ENCODE results near the gene CEACAM3.

Gene CEACAM3

DNA sequence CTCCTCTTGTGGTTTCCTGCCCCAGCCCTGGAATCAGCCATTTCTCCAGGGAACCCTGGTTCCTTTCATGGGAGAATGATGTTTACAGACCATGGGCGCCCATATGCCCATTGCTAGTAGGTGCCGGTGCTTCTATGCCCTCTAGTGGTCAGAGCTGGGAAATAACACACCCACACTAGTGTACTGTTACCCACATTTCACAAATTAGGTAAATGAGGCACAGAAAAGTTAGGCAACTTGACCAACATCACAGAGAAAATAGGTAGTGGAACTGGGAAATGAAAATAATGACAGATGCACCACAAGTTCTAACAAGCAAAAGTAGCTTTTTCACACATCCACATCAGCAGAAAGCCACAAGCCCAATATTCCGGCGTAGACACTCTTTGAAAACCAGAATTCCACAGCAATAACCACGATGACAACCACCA, 1.3 kb upstream of the CEACAM3 start:
- peak; percentile 91 for ATAC-seq

GRCh38 chr19:41796901-41797300, 514 bp downstream of the CEACAM3 start:
- TF ChIP-seq CREB5 (CRISPR knock-in tag; IDR thresholded peaks at IDR 0.05; ENCODE audit: low read depth) (no peak), CSRNP3 (CRISPR knock-in tag; IDR thresholded peaks at IDR 0.05) (no peak), ZNF70 (CRISPR knock-in tag; IDR thresholded peaks at IDR 0.05) (no peak), TCF4 (CRISPR knock-in tag; IDR thresholded peaks at IDR 0.05; ENCODE audit: borderline replicate concordance) (no peak), ZNF565 (CRISPR knock-in tag; conservative IDR thresholded peaks at IDR 0.05; ENCODE audit: low read depth) (no peak), RARB (CRISPR knock-in tag; IDR thresholded peaks at IDR 0.05) (no peak), ARNTL (CRISPR knock-in tag; IDR thresholded peaks at IDR 0.05; ENCODE audit: borderline replicate concordance, low read depth) (no peak), CSDC2 (CRISPR knock-in tag; IDR thresholded peaks at IDR 0.05) (no peak), ZFP3 (CRISPR knock-in tag; IDR thresholded peaks at IDR 0.05) (no peak), ESRRG (CRISPR knock-in tag; IDR thresholded peaks at IDR 0.05) (no peak), SNAI2 (CRISPR knock-in tag; IDR thresholded peaks at IDR 0.05) (no peak), ZFP30 (CRISPR knock-in tag; IDR thresholded peaks at IDR 0.05) (no peak), ZC3H10 (CRISPR knock-in tag; IDR thresholded peaks at IDR 0.05) (no peak), ISL1 (CRISPR knock-in tag; IDR thresholded peaks at IDR 0.05) (no peak), GLIS3 (CRISPR knock-in tag; IDR thresholded peaks at IDR 0.05) (no peak), PPARA (CRISPR knock-in tag; IDR thresholded peaks at IDR 0.05; ENCODE audit: borderline replicate concordance) (no peak)
- TF ChIP-seq, protein P1, sequence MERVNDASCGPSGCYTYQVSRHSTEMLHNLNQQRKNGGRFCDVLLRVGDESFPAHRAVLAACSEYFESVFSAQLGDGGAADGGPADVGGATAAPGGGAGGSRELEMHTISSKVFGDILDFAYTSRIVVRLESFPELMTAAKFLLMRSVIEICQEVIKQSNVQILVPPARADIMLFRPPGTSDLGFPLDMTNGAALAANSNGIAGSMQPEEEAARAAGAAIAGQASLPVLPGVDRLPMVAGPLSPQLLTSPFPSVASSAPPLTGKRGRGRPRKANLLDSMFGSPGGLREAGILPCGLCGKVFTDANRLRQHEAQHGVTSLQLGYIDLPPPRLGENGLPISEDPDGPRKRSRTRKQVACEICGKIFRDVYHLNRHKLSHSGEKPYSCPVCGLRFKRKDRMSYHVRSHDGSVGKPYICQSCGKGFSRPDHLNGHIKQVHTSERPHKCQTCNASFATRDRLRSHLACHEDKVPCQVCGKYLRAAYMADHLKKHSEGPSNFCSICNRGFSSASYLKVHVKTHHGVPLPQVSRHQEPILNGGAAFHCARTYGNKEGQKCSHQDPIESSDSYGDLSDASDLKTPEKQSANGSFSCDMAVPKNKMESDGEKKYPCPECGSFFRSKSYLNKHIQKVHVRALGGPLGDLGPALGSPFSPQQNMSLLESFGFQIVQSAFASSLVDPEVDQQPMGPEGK (CRISPR knock-in tag; IDR thresholded peaks at IDR 0.05; ENCODE audit: borderline replicate concordance), result no peak
- TF ChIP-seq, protein P2, sequence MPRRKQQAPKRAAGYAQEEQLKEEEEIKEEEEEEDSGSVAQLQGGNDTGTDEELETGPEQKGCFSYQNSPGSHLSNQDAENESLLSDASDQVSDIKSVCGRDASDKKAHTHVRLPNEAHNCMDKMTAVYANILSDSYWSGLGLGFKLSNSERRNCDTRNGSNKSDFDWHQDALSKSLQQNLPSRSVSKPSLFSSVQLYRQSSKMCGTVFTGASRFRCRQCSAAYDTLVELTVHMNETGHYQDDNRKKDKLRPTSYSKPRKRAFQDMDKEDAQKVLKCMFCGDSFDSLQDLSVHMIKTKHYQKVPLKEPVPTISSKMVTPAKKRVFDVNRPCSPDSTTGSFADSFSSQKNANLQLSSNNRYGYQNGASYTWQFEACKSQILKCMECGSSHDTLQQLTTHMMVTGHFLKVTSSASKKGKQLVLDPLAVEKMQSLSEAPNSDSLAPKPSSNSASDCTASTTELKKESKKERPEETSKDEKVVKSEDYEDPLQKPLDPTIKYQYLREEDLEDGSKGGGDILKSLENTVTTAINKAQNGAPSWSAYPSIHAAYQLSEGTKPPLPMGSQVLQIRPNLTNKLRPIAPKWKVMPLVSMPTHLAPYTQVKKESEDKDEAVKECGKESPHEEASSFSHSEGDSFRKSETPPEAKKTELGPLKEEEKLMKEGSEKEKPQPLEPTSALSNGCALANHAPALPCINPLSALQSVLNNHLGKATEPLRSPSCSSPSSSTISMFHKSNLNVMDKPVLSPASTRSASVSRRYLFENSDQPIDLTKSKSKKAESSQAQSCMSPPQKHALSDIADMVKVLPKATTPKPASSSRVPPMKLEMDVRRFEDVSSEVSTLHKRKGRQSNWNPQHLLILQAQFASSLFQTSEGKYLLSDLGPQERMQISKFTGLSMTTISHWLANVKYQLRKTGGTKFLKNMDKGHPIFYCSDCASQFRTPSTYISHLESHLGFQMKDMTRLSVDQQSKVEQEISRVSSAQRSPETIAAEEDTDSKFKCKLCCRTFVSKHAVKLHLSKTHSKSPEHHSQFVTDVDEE (CRISPR knock-in tag; IDR thresholded peaks at IDR 0.05), result no peak
- TF ChIP-seq, protein P3, sequence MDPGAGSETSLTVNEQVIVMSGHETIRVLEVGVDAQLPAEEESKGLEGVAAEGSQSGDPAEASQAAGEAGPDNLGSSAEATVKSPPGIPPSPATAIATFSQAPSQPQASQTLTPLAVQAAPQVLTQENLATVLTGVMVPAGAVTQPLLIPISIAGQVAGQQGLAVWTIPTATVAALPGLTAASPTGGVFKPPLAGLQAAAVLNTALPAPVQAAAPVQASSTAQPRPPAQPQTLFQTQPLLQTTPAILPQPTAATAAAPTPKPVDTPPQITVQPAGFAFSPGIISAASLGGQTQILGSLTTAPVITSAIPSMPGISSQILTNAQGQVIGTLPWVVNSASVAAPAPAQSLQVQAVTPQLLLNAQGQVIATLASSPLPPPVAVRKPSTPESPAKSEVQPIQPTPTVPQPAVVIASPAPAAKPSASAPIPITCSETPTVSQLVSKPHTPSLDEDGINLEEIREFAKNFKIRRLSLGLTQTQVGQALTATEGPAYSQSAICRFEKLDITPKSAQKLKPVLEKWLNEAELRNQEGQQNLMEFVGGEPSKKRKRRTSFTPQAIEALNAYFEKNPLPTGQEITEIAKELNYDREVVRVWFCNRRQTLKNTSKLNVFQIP (CRISPR knock-in tag; IDR thresholded peaks at IDR 0.05; ENCODE audit: borderline replicate concordance, low read depth), result no peak
- ATAC-seq, result no peak

More for the DNA sequence above, 1.3 kb upstream of the CEACAM3 start:
- TF ChIP-seq CREB5 (CRISPR knock-in tag; IDR thresholded peaks at IDR 0.05; ENCODE audit: low read depth) (no peak), ESRRG (CRISPR knock-in tag; IDR thresholded peaks at IDR 0.05) (no peak)
- TF ChIP-seq, protein P1 (CRISPR knock-in tag; IDR thresholded peaks at IDR 0.05; ENCODE audit: borderline replicate concordance), result no peak
